HCT116 (cell line): ENCODE results near the gene ZHX3.

Experiments
- EGR1 ChIP-seq: IDR thresholded peaks from 2 replicates; pipeline ENCODE4 v1.6.1; 2012; ENCODE audit warnings: low read depth
- EZH2phosphoT487 ChIP-seq: fragments of 200-600 bp; IDR thresholded peaks from 2 replicates; pipeline ENCODE4 v1.6.1; 2018; ENCODE audit warnings: antibody characterized with exemption, borderline replicate concordance
- JUND ChIP-seq: IDR thresholded peaks from 2 replicates; pipeline ENCODE4 v1.6.1; 2012
- POLR2AphosphoS5 ChIP-seq: IDR thresholded peaks from 2 replicates; pipeline ENCODE4 v1.6.1; 2011; ENCODE audit warnings: mild to moderate bottlenecking, low read depth, low read length, moderate library complexity
- RAD21 ChIP-seq: IDR thresholded peaks from 2 replicates; pipeline ENCODE4 v1.6.1; 2012; ENCODE audit warnings: low read depth, mild to moderate bottlenecking
- TF ChIP-seq, protein P1 (sequence below): IDR thresholded peaks from 2 replicates; pipeline ENCODE4 v1.6.1; 2011; ENCODE audit warnings: mild to moderate bottlenecking, low read length, moderate library complexity; ENCODE audit not compliant: insufficient replicate concordance; ENCODE audit errors: extremely low read depth
- TF ChIP-seq, protein P2 (sequence below), 3 experiments: fragments of 200-600 bp in 1 of 3; sonication (generic) in 1 of 3; IDR thresholded peaks in 2 of 3; conservative IDR thresholded peaks in 1 of 3; 2 replicates each; pipeline ENCODE4 v1.5.1; 2012 to 2017; ENCODE audit warnings: low read depth in 2 of 3, low read length in 2 of 3, antibody characterized with exemption in 1 of 3, borderline replicate concordance in 1 of 3, control low read depth in 1 of 3, mild to moderate bottlenecking in 1 of 3, mixed read lengths in 1 of 3, mixed run types in 1 of 3, moderate library complexity in 1 of 3; ENCODE audit not compliant: insufficient read depth in 1 of 3

DNA sequence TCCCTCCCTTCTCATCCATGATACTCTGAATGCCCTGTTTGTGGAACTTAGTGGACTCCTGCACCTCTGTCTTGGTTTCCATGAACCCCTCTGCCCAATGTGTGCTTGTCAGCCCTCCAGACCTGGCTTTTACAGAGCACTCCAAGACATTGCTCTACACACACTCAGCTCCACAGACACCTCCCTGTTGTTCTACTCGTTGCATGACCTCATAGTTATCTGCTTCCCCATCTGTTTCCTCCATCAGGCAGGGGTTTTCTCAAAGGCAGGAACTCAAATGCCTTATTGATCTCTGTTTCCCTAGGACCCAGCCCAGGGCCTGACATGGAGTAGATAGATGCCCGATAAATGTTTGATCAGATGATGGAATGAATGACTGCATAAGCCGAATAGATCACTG lies 166.9 kb downstream of the ZHX3 start:
- TF ChIP-seq, protein P1, sequence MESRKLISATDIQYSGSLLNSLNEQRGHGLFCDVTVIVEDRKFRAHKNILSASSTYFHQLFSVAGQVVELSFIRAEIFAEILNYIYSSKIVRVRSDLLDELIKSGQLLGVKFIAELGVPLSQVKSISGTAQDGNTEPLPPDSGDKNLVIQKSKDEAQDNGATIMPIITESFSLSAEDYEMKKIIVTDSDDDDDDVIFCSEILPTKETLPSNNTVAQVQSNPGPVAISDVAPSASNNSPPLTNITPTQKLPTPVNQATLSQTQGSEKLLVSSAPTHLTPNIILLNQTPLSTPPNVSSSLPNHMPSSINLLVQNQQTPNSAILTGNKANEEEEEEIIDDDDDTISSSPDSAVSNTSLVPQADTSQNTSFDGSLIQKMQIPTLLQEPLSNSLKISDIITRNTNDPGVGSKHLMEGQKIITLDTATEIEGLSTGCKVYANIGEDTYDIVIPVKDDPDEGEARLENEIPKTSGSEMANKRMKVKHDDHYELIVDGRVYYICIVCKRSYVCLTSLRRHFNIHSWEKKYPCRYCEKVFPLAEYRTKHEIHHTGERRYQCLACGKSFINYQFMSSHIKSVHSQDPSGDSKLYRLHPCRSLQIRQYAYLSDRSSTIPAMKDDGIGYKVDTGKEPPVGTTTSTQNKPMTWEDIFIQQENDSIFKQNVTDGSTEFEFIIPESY, result no peak
- TF ChIP-seq POLR2AphosphoS5 (no peak), EGR1 (no peak), JUND (no peak), RAD21 (no peak), EZH2phosphoT487 (no peak)
- TF ChIP-seq, protein P2, sequence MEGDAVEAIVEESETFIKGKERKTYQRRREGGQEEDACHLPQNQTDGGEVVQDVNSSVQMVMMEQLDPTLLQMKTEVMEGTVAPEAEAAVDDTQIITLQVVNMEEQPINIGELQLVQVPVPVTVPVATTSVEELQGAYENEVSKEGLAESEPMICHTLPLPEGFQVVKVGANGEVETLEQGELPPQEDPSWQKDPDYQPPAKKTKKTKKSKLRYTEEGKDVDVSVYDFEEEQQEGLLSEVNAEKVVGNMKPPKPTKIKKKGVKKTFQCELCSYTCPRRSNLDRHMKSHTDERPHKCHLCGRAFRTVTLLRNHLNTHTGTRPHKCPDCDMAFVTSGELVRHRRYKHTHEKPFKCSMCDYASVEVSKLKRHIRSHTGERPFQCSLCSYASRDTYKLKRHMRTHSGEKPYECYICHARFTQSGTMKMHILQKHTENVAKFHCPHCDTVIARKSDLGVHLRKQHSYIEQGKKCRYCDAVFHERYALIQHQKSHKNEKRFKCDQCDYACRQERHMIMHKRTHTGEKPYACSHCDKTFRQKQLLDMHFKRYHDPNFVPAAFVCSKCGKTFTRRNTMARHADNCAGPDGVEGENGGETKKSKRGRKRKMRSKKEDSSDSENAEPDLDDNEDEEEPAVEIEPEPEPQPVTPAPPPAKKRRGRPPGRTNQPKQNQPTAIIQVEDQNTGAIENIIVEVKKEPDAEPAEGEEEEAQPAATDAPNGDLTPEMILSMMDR (IDR thresholded peaks at IDR 0.05 in 2 of 3, conservative IDR thresholded peaks at IDR 0.05 in 1 of 3; ENCODE audit: borderline replicate concordance in 1 of 3, insufficient read depth in 1 of 3, low read depth in 2 of 3, low read length in 2 of 3), result no peak
